Adrenal gland (tissue), 12 donors: ENCODE data around the gene DNALI1. TPM values are rescaled to one million over a fixed set of nuclear protein-coding genes. Genes with fewer than 3 reads are reported as not detected.
"Not testable (repeated sequence)": the region's sequence is repeated elsewhere in the genome, so short reads cannot be mapped to it uniquely, and the experiment has no call there.

Experiments
- DNase-seq, 7 donors: peaks; one replicate each; pipeline ENCODE4 v3.0.0-alpha.2; 2019 to 2020
- H3K27ac ChIP-seq, 5 donors: fragments of 200-600 bp; sonication (generic) in 4 of 5; 1 replicate in 3 of 5; 2 replicates in 2 of 5; pipeline versions ENCODE4 v1.5.1 to v1.8.0; 2016 to 2020; ENCODE audit warnings: mild to moderate bottlenecking in 1 of 5
- H3K27me3 ChIP-seq: fragments of 200-600 bp; 2 replicates; pipeline ENCODE4 v1.8.0; 2021
- H3K36me3 ChIP-seq, 2 donors: fragments of 200-600 bp; replicated peaks in 1 of 2; 1 replicate in 1 of 2; 2 replicates in 1 of 2; pipeline versions ENCODE4 v1.5.1 to v1.8.0; 2018 to 2022
- H3K4me1 ChIP-seq, 2 donors: fragments of 200-600 bp; replicated peaks in 1 of 2; 1 replicate in 1 of 2; 2 replicates in 1 of 2; pipeline versions ENCODE4 v1.5.1 to v1.8.0; 2018 to 2021
- H3K4me3 ChIP-seq, 4 donors: fragments of 200-600 bp; sonication (generic) in 3 of 4; one replicate each; pipeline ENCODE4 v1.5.1; 2016 to 2018
- H3K9me3 ChIP-seq, 3 donors: fragments of 200-600 bp; sonication (generic) in 1 of 3; replicated peaks in 1 of 3; 1 replicate in 2 of 3; 2 replicates in 1 of 3; pipeline versions ENCODE4 v1.5.1 to v1.8.0; 2016 to 2021
- POLR2A ChIP-seq, 2 donors: fragments of 450-650 bp; IDR thresholded peaks; one replicate each; pipeline ENCODE4 v1.6.1; 2017; ENCODE audit warnings: antibody characterized with exemption in 2 of 2, mild to moderate bottlenecking in 2 of 2, moderate library complexity in 1 of 2
- WGBS, 4 donors: extraction: QIAGEN DNeasy Blood & Tissue Kit in 2 of 4; methylation state at CpG; one replicate each; pipeline versions ENCODE4 v1.1.5 to v1.1.7; 2013 to 2017; 5-methylcytosine and 5-hydroxymethylcytosine counted together
- intact Hi-C, 2 donors: fragments of 100-400 bp; cut with DNase I; formaldehyde crosslinking; loops; one replicate each; pipeline versions ENCODE4 v1.14.1 to v1.15.0; 2022 to 2023
- polyA plus RNA-seq, 3 donors: library from polyadenylated mRNA; stranded (reverse); fragments of 200-250 nt in 2 of 3; fragments of 350-450 nt in 1 of 3; fragmentation: Illumina TruSeq in 1 of 3; extraction: RNeasy Lipid Tissue Mini Kit (QIAGEN cat#74804) in 1 of 3; gene quantifications; one replicate each; pipeline ENCODE4 v1.2.3, GENCODE V29; 2013 to 2014
- total RNA-seq, 9 donors: library from RNA; depleted of rRNA in 4 of 9; stranded (reverse); fragments of >200 nt in 4 of 9; fragments of 120-200 nt in 1 of 9; fragmentation: NEBNext Ultra II Directional in 1 of 9; extraction: Animal tissue kit (Norgen Biotek cat#: 25700) in 1 of 9; gene quantifications; one replicate each; pipeline versions ENCODE4 v1.1.0 to v1.2.4, GENCODE V29; 2013 to 2023
- TF ChIP-seq, protein P1 (sequence below), 6 experiments: fragments of 450-650 bp in 4 of 6; fragments of 200-600 bp in 2 of 6; sonication (generic) in 1 of 6; IDR thresholded peaks; 1 replicate in 5 of 6; 2 replicates in 1 of 6; pipeline versions ENCODE4 v1.5.1 to v1.8.0; 2016 to 2021; ENCODE audit warnings: antibody characterized with exemption in 6 of 6, mild to moderate bottlenecking in 2 of 6, moderate library complexity in 1 of 6
- donor health status: healthy with polysubstance abuse.
- donor health status: Bipolar disorder and iron deficiency.
- donor health status: DM: yes; HTN: yes; CAD: no.
- donor health status: DM: no; HTN: no; CAD: no.
- donor health status: DM: no; HTN: no; CAD: no.
- donor health status: DM: yes; HTN: yes; CAD: no.

The DNALI1 gene
- total and polyA plus RNA-seq, 12 donors = 6.1 to 41.6 (median 15.7) TPM

DNA sequence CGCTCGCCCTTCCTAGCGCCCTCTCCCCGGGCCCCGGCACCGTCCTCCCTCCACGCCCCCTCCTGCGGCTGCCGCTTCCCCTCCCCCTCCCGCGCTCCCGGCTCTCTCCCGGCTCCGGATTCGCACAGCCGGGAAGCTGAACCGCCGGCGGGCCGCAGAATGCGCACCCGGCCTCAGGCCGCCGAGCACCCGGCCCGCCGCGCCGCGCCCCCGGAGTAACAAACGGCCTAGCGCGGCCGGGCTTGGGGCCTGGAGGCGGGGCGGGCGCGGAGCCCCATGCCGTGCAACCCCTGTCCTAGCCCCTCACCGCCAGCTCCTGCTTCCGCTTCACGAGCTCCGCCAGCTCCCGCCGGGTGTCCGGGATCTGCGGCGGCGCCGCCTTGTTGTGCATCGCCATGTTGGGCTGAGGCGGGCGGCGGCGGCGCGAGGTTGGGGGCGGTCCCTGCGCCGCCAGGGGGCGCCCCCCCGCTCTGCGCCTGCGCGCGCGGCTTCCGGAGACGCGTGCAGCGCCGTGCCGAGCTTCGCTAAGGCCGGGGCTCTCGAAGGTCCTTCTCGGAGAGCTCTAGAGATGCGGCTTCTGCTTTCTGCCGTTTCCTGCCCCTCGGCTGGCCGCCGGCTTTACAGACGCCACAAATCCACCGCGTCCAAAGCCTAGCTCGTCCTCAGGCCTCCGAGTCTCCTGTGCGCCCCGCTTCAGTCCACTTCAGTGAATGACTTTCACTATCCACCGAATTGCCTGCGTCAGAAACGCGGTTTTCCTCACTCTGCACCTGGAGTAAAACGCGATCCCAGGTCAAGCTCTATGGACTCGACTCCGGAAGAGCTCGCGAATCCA, 42.2 kb upstream of the DNALI1 start, which contains the start of gene MEAF6:
MEAF6 (minus strand) TSS at position 417 of the 835 bp plus-strand sequence; CDS start at position 397, 20 bp downstream.
- H3K36me3 ChIP-seq = peaks cover 0 to 19% of the 10 kb centered on the region in 2 donors
- TF ChIP-seq, protein P1, sequence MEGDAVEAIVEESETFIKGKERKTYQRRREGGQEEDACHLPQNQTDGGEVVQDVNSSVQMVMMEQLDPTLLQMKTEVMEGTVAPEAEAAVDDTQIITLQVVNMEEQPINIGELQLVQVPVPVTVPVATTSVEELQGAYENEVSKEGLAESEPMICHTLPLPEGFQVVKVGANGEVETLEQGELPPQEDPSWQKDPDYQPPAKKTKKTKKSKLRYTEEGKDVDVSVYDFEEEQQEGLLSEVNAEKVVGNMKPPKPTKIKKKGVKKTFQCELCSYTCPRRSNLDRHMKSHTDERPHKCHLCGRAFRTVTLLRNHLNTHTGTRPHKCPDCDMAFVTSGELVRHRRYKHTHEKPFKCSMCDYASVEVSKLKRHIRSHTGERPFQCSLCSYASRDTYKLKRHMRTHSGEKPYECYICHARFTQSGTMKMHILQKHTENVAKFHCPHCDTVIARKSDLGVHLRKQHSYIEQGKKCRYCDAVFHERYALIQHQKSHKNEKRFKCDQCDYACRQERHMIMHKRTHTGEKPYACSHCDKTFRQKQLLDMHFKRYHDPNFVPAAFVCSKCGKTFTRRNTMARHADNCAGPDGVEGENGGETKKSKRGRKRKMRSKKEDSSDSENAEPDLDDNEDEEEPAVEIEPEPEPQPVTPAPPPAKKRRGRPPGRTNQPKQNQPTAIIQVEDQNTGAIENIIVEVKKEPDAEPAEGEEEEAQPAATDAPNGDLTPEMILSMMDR (IDR thresholded peaks at IDR 0.05) = peak in 4 of 6 experiments; percentile 24 to 90 (median 78)
- TF ChIP-seq POLR2A (IDR thresholded peaks at IDR 0.05) = peak; percentile 60 to 89
- no peaks in the 10 kb centered on the region for H3K27me3 ChIP-seq
- peak within 1 kb of the TSS; percentile 90 to 98 (median 96) for H3K27ac ChIP-seq
- no peaks in the 10 kb centered on the region for H3K9me3 ChIP-seq
- intact Hi-C loops = no loop called here
- 0 to 1% (median 0%) methylated on average over 3 to 100 of the region's 100 CpGs for WGBS, 4 donors
- H3K4me1 ChIP-seq = peaks cover 7 to 19% of the 10 kb centered on the region in 2 donors
- H3K4me3 ChIP-seq = peak within 1 kb of the TSS; percentile 53 to 98 (median 72)
- peak; percentile 77 to 88 (median 81) for DNase-seq

DNA sequence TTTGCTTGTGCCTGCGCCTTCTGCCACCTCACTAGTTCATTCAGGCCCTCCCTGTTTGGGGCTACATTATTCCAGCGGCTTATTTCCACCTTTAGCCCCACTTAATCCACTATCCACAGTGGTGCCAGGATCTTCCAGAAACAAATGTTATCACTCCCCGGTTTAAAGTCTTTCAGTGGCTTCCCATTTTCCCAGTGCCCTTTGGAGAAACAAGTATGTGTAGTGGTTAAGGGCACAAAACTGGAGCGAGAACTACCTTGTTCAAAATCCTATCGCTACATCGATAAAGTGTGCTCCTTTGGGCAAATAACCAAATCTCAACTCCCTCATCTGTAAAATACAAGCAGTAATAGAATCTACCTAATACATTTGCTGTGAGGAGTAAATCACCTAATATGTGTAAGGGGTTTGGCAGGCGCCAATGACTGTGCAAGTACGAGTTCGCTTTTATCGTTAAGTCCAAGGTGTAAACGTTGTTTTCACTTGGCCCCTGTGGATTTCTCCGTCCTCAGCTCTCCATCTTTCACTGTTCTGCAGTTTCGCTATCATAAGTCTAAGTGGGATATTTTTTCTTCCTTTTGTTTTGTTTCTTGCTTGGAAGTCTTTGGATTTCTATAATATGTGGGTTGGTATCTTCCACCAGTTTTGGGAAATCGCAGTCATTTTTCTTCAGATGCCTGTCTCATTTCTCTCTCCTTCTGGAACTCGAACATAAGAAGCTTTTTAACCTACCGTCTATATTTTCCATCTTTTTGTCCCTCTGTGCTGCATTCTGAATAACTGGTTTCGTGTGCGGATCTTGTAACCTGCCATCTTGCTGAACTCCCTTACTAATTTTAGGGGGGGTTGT, 41.3 kb upstream of the DNALI1 start:
- peaks cover 7 to 19% of the 10 kb centered on the region in 2 donors for H3K4me1 ChIP-seq
- H3K9me3 ChIP-seq = no peaks in the 10 kb centered on the region
- H3K4me3 ChIP-seq = peak overlapping the region in 3 of 4 donors; percentile 53 to 98 (median 65)
- intact Hi-C loops = no loop called here
- WGBS, 4 donors = 74 to 76% (median 75%) methylated on average over 18 of the region's 18 CpGs
- no peak for DNase-seq
- no peaks in the 10 kb centered on the region for H3K27me3 ChIP-seq
- H3K27ac ChIP-seq = peak overlapping the region; percentile 90 to 98 (median 96)
- TF ChIP-seq, protein P1 (IDR thresholded peaks at IDR 0.05) = no peak
- peaks cover 0 to 19% of the 10 kb centered on the region in 2 donors for H3K36me3 ChIP-seq

- WGBS, 4 donors = 81 to 86% (median 84%) methylated on average over 1 of the region's 1 CpG
- intact Hi-C loops = no loop called here
Observed at GRCh38 chr1:37517569-37517968, 39.2 kb upstream of the DNALI1 start.

DNA sequence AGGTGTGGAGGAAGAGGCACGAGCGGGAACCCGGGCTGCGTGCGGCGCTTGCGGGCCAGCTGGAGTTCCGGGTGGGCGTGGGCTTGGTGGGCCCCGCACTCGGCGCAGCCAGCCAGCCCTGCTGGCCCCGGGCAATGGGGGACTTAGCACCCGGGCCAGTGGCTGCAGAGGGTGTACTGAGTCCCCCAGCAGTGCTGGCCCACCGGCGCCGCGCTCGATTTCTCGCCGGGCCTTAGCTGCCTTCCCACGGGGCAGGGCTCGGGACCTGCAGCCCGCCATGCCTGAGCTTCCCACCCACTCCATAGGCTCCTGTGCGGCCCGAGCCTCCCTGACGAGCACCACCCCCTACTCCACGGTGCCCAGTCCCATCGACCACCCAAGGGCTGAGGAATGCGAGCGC, 38.5 kb upstream of the DNALI1 start:
- H3K9me3 ChIP-seq, H3K27me3 ChIP-seq, H3K27ac ChIP-seq, DNase-seq, H3K36me3 ChIP-seq, intact Hi-C loops, H3K4me3 ChIP-seq: not testable (repeated sequence)
- WGBS, 4 donors = 90 to 100% (median 93%) methylated on average over 1 to 26 of the region's 31 CpGs
- peaks cover 7 to 11% of the 10 kb centered on the region in 2 donors for H3K4me1 ChIP-seq

More at GRCh38 chr1:37517569-37517968, 39.2 kb upstream of the DNALI1 start:
- no peak for DNase-seq
- Histone ChIP-seq H3K4me3 (no peak overlapping the region), H3K9me3 (no peaks in the 10 kb centered on the region), H3K4me1 (peaks cover 7 to 18% of the 10 kb centered on the region in 2 donors), H3K36me3 (peaks cover 0 to 3% of the 10 kb centered on the region in 2 donors), H3K27me3 (no peaks in the 10 kb centered on the region), H3K27ac (no peak overlapping the region)
- TF ChIP-seq, protein P1 (IDR thresholded peaks at IDR 0.05) = no peak
- TF ChIP-seq POLR2A (IDR thresholded peaks at IDR 0.05) = no peak

DNA sequence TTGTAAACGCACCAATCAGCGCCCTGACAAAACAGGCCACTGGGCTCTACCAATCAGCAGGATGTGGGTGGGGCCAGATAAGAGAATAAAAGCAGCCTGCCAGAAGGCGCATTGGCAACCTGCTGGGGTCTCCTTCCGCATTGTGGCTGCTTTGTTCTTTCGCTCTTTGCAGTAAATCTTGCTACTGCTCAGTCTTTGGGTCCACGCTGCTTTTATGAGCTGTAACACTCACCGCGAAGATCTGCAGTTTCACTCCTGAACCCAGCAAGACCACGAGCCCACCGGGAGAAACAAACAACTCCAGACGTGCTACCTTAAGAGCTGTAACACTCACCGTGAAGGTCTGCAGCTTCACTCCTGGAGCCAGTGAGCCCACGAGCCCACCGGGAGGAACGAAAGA, 37.8 kb upstream of the DNALI1 start:
- WGBS, 4 donors = 67 to 82% (median 72%) methylated on average over 13 to 15 of the region's 15 CpGs
- H3K4me1 ChIP-seq, H3K9me3 ChIP-seq, intact Hi-C loops, H3K4me3 ChIP-seq, H3K27ac ChIP-seq, H3K36me3 ChIP-seq, H3K27me3 ChIP-seq: not testable (repeated sequence)
- DNase-seq = peak in 1 of 7 donors; percentile 24
